Activated CD8-positive, alpha-beta memory T cell treated with anti-CD3 and anti-CD28 coated beads for 4 hours (primary cell): ENCODE measurements around the gene LRRC40.
A peak's percentile ranks its signal among the peaks of the same experiment; 100 is the strongest.
"Not testable (repeated sequence)": the region's sequence is repeated elsewhere in the genome, so short reads cannot be mapped to it uniquely, and the experiment has no call there.

Experiments used
- DNase-seq, 2 donors: peaks; one replicate each; pipeline ENCODE4 v3.0.0-alpha.2; 2020; ENCODE audit warnings: low read depth in 2 of 2

The LRRC40 gene

DNA sequence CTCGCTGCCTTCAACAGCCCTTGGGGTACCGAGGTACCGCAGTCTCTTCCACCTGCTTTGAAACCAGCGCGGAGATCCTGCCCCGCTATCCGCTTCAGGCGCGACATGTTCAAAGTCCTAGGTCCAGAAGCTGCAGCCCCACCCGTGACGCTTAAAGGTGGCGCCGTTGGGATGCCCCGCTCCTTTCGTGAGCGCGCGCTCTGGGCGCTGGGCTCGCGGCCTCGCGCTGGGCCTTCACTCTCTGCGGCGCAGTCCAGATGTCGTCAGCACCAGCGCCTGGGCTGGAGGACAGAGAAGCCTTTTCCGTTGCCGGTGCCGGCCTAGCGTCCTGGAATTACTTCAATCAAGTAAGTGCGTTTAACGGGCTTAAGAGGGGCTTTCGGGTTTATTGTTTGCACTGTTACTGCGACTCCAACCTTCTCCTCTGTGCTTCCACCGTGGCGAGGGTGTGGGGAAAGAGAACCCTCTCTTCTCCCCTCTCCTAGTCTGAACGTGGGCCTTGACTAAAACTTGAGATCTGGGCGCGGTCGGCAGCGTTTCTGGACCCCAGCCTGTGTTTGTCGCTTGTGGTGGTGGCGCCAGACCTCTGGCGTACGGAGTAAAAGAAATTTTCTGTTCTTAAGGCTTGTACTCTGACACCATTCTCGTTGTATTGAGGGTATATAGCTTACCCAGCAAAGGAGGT, at the start of gene LRRC40:
LRRC40 (minus strand) TSS at position 146 of the 685 bp plus-strand sequence; CDS start at position 107, 39 bp downstream.
- DNase-seq = peak; percentile 89 to 93

DNA sequence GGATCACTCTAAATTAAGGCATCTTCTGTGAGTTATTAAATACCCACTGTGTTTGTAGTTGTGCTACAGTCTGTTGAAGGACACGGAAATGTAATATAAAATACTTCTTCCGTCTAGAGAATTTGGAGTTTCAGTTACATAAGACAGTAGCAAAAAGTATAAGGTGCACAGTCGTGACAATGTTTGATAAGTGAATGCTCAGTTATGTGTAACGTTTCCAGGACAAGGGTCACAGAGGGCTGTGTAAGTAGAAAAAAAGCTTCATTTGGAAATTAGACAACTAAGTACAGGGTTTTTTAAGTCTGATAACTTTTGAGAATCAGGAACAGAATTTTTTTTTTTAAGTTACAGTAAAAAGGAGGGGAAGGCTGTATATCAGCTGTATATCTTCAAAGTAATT, 43.4 kb upstream of the LRRC40 start:
- no peak for DNase-seq

DNA sequence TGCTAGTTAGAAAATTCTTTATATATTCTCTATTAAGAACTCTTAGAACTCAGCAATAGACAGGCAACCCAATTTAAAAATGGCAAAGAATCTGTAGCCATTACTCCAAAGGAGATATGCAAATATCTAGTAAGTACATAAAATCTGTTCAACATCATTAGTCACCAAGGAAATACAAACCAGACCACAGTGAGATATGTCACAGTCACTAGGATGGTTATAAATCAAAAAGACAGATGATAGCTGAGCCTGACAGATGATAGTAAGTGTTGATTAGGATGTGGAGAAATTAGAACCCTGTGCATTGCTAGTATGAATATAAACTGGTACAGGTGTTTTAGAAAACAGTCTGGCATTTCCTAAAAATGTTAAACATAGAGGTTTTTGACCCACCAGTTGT, 42.4 kb upstream of the LRRC40 start:
- DNase-seq = no peak

DNA sequence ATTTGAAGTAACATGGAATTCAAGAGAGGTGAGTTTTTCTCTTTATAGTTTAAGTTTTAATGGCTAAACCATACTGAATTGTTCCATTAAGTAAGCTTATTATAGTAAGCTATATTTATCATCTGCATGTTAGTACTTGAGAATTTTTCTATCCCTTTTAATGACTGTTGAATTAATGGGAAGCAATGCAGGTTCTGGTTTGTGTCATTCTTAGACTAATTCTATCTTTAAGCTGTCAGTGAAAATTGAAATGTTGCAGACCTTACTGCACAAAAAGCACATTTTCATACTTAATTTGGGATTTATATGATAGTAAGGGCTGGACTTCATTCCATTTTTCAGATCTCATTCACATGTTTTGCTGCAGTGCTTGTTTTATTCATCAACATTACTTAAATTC, 41.7 kb upstream of the LRRC40 start:
- DNase-seq = no peak

DNA sequence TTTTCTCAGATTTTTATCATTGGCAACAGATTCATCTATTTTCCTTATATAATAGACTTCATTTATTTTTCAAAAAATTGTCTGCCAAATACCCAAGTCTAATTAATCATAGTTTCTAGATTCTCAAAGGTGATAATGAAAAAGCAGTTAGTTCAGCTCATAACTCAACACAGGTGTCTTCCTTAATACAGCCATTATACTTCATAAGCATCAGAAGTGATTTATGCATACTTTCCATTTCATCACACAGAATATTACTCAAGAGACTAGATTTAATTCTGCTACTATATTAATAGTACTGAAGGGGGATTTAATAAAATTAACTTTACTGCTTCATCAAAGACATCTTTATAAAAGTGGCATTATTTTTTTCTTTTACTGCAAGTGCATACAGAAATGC, 34.6 kb upstream of the LRRC40 start:
- no peak for DNase-seq

DNA sequence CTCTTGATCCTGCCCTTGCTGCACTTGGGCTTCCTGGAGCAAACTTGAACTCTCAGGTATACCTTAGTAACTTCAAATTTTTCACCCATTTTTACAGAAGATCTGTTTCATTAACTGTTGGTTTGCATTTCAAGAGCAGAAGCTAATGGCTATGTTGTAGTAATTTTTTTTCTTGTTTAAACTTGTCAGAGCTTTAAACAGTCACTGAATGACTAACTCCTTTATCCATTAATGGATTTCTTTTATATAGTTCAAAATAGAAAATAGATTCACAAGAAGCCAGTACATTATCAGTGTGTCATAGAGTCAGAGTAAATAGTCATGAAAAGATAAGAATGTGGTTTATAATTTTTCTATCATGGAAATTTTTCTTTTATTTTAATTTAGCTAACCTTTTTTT, 29.4 kb upstream of the LRRC40 start:
- DNase-seq = no peak

DNA sequence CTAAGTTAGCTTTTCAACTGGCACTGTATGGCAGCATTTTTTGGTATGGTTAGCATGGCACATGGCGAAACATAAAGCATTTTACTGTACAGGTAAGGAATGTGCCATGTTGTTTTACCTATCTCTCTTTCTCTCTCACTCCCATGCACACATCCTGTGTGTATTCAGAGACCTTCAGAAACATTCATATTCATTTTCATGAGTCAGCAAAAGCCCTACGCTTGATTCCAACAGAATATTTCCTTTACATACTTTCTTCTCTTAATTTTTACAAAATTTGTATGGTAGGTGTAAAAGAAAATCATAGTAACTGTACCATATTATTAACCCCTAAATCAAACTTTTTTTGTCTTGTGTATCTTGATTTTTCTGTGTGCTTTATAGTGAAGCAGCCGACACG, 26.1 kb upstream of the LRRC40 start:
- no peak for DNase-seq

DNA sequence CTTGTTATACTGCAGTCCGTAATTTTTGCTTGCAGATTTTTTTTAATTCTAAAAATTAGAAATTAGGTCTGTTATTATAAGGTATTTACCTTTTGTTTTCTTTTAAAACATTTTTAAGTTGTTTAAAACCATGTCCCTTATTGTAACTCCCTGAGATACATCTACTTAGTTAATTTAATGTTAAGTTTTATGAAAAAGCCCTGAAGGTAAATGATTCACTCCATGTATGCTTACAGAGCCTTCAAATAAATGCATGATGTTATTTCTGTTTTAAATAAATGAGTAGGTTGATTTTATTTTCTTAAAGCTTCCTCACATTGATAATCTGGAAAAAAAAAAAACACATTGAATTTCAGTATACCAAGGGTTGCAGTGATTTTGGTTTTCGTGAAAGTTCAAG, 23.3 kb upstream of the LRRC40 start:
- DNase-seq = no peak

DNA sequence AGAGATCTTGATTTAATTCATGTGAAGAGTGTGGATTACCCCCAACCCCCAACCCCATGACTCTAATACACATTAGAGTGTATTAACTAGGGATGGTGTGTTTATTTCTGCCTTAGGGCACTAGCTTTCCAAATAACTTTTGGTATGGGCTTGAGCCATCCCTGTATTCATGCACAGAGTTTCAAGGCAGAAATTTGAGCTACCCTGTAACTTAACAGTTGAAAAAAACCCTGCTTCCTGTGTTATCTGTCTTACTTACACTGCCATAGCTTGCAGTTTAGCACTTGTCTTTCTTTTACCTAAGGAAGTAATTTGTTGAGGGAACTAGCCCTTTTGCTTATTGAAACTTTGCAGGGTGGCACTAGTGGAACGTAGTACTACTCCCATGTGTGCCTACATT, 22.1 kb upstream of the LRRC40 start:
- DNase-seq = no peak

DNA sequence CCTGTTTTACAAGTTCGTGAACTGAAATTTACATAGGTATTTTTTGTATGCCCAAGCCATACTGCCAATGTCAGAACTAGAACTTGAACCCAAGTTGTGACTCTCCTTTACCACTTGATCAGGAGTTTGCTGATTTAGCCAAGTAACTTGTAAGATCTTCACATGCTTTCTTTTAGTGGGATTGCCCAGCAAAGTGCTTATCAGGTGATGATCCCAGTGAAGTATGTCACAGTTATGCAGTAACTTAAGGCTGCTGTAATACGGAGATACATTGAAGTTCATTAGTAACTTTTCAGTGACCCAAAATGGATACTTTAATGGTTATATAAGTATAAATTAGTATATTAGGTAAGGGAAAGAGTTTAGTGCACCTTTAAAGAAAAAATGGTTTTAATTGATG, 19.6 kb upstream of the LRRC40 start:
- DNase-seq = no peak

DNA sequence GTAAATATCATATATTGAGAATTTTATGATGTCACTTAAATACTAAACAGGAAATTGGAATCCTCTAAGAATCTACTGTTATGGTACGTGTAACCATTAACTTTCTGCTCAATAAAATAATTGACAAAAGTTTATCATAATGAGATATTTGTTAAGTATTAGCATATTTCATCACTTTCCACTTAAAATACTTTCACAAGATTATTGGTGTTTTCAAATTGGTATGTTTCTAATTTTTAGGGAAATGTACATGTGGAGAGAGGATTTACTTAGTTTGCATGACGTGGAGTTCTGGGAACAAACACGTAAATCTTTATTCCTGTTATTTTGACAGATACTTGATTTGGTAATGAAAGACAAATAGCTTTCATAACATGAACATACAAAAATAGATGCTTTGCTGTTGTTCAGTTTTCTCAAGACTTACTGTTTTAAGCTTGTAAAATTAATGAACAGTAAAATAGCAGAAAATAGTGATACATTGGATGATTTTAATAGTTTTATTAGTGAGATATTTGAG, 17.4 kb upstream of the LRRC40 start:
- no peak for DNase-seq

DNA sequence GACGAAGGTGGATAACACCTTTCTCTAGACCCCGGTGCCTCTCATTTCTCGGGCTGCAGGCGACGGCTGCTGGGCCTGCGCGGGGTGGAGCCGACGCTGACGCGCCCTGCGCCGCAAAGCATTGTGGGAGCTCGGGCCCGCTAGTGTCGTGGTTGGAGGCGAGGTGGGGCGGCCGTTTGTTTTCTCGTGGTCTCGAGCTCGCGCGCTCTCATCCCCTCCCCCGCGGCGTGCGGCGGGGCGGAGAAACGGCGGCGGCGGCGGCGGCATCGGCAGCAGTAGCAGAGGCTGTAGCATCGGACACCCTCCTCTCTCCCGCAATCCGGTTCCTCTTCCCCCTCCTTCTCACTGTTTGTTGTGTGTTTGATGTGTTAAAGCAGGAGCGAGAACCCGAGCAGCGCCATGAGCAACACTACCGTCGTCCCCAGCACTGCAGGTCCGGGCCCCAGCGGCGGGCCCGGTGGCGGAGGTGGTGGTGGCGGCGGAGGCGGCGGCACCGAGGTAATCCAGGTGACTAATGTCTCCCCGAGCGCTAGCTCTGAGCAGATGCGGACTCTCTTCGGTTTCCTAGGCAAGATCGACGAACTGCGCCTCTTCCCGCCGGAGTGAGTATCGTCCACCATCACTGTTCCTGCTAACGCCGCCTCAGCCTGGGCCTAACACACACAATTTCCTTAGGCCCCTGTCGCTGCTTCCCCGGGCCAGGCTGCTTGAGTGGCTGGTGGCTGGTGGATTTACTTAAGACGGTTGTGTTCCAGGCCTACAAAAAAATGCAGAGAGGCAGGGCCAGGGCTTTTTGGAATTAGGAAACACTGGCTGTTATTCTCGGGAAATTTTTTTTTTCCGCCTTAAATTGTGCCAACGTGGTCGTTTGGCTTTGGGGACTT, 16.1 kb upstream of the LRRC40 start, which contains the start of gene SRSF11:
SRSF11 (plus strand) TSS at position 143 of the 884 bp plus-strand sequence; CDS start at position 400, 257 bp downstream.
- peak; percentile 92 to 93 for DNase-seq

DNA sequence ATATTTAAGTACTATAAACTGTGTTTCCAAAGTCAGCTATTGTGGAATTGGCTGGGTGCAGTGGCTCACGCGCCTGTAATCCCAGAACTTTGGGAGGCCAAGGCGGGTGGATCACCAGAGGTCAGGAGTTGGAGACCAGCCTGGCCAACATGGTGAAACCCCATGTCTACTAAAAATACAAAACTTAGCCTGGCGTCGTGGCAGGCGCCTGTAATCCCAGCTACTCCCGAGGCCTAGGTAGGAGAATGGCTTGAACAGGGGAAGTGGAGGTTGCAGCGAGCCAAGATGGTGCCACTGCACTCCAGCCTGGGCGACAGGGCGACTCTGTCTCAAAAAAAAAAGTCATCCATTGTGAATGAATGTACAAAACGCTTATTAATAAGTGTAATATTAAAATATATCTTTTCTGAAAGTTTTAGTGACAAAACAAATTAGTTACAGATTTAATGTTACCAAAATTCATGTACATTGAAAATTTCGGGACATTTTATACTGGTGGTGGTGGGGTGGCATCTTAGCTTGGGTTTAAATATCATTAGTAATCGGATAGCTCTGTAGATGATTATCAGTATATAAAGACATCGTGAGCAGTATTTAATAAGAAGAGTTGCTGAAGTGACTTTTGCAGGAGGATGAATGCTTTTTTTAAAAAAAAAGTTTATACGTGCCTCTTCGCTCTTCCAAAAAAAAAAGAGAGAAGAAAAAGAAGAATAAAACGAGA, 15.3 kb upstream of the LRRC40 start:
- DNase-seq = no peak

DNA sequence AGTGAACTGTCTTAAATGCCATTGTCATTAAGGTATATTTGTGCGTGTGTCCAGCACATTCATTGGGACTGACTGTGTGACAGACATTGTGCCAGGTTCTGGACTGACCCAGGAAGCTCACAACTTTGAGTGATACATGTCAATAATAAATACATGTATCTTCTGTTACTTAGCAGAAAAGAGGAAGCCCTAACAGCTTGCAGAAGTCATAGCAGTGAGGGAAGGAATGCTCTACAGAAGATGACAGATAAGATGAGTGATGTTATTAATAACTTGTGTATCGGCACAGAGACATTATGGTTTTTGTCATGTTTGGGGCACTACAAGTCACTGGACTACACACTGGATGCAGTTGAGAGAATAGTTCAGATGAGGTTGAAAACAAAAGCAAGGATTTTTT, 14.6 kb upstream of the LRRC40 start:
- no peak for DNase-seq

DNA sequence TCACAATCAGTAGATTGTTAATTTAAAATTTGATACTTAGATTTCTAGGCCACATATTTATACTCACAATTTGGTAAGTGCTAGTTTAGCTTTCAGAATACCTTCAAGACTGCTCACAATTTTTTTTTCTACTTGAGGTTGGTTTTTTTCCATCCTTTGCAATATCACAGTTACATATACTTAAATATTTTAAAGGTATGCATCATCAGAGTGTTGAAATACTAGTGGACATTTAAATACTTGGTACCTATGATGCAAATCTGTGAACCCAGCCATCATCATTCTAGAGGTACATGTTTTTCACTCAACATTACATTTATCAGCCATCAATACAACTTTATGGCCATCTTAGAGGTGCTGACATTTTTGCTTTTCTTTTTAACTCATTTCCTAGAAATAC, 6.2 kb upstream of the LRRC40 start:
- no peak for DNase-seq

DNA sequence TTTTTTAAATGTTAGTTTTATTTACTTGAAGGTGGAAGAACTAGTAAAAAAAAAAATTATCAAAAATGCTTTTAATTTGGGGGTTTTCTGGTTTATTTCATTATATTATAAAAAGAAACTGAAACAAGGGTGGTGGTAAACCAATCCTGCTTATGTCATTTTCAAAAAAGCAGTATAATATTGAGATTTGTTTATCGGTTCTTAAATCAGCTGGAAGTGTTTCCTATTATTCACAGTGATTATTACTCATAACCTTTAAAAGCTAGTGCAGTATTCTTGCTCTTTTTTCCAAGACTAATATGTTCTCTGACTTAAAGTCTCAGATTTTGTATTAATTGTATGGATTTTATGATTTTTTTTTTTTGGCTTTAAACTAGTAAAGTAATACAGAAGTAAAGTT, 5.4 kb upstream of the LRRC40 start:
- no peak for DNase-seq

DNA sequence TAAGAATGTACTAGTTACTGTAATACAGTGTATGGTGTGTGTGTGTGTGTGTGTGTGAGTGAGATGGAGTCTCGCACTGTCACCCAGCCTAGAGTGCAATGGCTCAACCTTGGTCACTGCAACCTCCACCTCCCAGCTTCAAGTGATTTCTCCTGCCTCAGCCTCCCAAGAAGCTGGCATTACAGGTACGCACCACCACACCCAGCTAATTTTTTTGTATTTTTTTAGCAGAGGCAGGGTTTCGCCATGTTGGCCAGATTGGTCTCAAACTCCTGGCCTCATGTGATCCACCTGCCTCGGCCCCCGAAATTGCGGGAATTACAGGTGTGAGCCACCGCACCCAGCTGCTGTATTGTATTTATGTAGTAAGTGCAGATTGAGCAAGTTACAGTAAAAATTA, 2.9 kb upstream of the LRRC40 start:
- DNase-seq = no peak

DNA sequence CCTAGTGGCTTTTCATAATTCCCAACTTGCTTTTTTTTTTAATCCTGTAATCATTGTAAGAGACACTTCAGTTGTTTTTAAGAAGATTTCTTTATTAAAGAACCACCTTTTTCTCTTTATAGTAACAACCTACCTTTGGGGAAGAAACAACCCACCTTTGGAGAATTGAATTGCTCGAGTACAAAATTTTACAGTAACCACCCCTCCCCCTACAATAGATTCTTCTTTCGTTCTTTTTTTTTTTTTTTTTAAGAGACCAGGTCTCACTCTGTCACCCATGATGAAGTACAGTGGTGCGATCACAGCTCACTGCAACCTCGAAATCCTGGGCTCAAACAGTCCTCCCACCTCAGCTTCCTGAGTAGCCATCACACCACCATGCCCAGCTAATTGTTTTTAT, 2.1 kb upstream of the LRRC40 start:
- DNase-seq = no peak

DNA sequence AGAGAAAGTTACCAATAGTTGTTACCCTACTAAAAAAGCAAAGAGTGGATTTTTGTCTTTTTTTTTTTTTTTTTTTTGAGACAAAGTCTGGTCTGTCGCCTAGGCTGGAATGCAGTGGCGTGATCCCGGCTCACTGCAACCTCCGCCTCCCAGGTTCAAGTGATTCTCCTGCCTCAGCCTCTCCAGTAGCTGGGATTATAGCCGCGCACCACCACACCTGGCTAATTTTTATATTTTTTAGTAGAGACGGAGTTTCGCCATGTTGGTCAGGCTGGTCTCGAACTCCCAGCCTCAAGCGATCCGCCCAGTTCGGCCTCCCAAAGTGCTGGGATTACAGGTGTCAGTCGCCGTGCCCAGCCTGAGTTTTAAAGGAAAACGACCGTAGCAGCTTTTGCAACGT, 1.5 kb upstream of the LRRC40 start:
- DNase-seq = not testable (repeated sequence)

DNA sequence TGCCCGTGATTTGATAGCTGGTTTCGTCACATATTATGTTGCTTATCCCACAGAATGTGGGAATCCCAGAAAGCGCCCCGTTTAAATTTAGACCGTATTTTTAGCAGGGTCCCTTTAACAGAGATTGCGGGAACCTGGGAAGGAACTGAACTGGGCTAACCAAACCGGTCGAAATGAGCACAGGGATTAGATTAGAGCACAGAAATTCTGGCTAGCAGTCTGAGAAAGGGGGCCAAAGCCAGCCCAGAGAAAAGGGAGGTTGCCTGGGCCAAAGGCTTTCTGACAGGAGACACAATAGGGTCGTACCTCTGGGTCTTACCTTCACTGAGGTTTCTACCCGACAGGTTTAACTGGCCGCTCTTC, 327 bp downstream of the LRRC40 start:
- DNase-seq = no peak

DNA sequence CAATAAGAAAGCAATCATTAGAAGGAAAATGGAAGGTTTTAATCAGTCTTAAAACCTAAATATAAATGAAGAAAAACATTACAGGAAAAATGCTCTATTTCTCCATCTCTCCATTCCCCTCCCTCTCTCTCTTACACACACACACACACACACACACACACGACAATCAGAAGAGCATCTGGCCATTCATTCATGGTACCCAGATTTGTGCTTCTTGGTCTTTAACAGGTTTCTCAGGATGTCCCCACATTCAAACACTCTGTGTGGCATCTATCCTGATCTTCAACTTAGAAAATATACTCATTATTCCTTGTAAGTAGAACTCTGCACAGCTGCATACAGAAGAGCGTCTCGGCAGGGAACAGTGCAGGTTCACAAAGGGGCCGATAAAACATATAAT, 779 bp downstream of the LRRC40 start:
- no peak for DNase-seq

DNA sequence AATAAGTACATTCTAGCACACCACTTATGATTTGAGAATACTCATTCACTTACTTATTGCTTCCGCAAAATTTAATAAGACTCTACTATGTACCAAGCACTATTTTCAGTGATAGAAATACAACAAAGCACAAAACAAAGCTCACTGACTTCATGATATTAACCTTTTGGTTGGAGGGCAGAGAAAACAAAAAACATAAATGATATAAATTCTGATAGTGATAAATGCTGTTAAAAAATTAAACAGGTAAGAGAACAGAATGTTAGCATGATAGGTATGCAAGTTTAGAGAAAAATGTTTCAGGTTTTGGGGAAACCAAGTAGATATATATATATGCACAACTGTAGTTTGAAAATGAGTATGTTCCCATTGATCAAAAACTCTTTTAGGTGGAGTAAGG, 1.2 kb downstream of the LRRC40 start:
- no peak for DNase-seq
